Mucosa of descending colon (tissue), 3 donors: ENCODE data around the gene CHN1. TPM values are rescaled to one million over a fixed set of nuclear protein-coding genes. Genes with fewer than 3 reads are reported as not detected.
A peak's percentile ranks its signal among the peaks of the same experiment; 100 is the strongest.

ENCODE experiments used
- ATAC-seq: fragments of 200-7000 bp; cut with Tn5 transposase; one replicate; pipeline ENCODE4 v1.9.1; 2020; ENCODE audit warnings: mild to moderate bottlenecking, moderate library complexity
- DNase-seq, 3 donors: peaks; one replicate each; pipeline ENCODE4 v3.0.0-alpha.2; 2020
- H3K36me3 ChIP-seq: fragments of 200-600 bp; one replicate; pipeline ENCODE4 v1.8.0; 2021; ENCODE audit warnings: low read depth, mild to moderate bottlenecking
- H3K4me1 ChIP-seq: fragments of 200-600 bp; one replicate; pipeline ENCODE4 v1.8.0; 2021; ENCODE audit warnings: low read depth, mild to moderate bottlenecking
- H3K4me3 ChIP-seq: fragments of 200-600 bp; one replicate; pipeline ENCODE4 v1.8.0; 2021; ENCODE audit warnings: mild to moderate bottlenecking
- H3K9me3 ChIP-seq: fragments of 200-600 bp; one replicate; pipeline ENCODE4 v1.8.0; 2021; ENCODE audit warnings: mild to moderate bottlenecking
- CTCF ChIP-seq: fragments of 200-600 bp; IDR thresholded peaks from one replicate; pipeline ENCODE4 v1.8.0; 2022; ENCODE audit warnings: antibody characterized with exemption, mild to moderate bottlenecking
- intact Hi-C, 2 donors: fragments of 100-400 bp; cut with DNase I in 1 of 2; cut with micrococcal nuclease in 1 of 2; formaldehyde crosslinking; loops; one replicate each; pipeline versions ENCODE4 v1.11.0 to v1.11.1; 2022; cut with DNase I, micrococcal nuclease
- total RNA-seq, 3 donors: library from RNA; stranded (reverse); fragmentation: NEBNext Ultra II Directional in 2 of 3; extraction: Animal tissue kit (Norgen Biotek cat#: 25700) in 2 of 3; gene quantifications; one replicate each; pipeline versions ENCODE4 v1.2.1 to v1.2.4, GENCODE V29; 2021 to 2023
- donor health status: DM: no; HTN: no; CAD: no; lungs with moderate emphysema.
- donor health status: DM: no; HTN: no; CAD: no.
- donor health status: DM: no; HTN: yes; CAD: no.

CHN1 gene
- total RNA-seq, 3 donors from 2014 or later = 2.1 to 15.2 (median 3.9) TPM

GRCh38 chr2:174749793-174750192, 255.4 kb downstream of the CHN1 start:
- DNase-seq (no peak), ATAC-seq (no peak)
- Histone ChIP-seq H3K4me1 (no peaks in the 10 kb centered on the region), H3K9me3 (no peaks in the 10 kb centered on the region), H3K4me3 (no peak overlapping the region), H3K36me3 (no peaks in the 10 kb centered on the region)
- intact Hi-C loops = no loop called here
- TF ChIP-seq CTCF = no peak

GRCh38 chr2:174748948-174749347, 256.2 kb downstream of the CHN1 start:
- Histone ChIP-seq H3K9me3 (no peaks in the 10 kb centered on the region), H3K36me3 (no peaks in the 10 kb centered on the region), H3K4me3 (no peak overlapping the region), H3K4me1 (no peaks in the 10 kb centered on the region)
- intact Hi-C loops = no loop called here
- ATAC-seq (peak; percentile 85), DNase-seq (peak in 2 of 3 donors; percentile 60 to 65)
- TF ChIP-seq CTCF = peak; percentile 46

Other genes starting within 250 kb of the CHN1 start
- gene CHRNA1, start 240.9 kb downstream of the CHN1 start, total RNA-seq = 1 to 10 TPM in 2 of 3 donors, under 1 TPM in 1; 0.76 to 2.6 (median 1.4) TPM
- 10 to 100 TPM; 43.3 to 50.3 (median 44.7) TPM for gene ATF2, start 162.8 kb upstream of the CHN1 start, total RNA-seq
- gene ATP5MC3, start 176.3 kb upstream of the CHN1 start, total RNA-seq = 100 to 1,000 TPM; 324 to 627 (median 480) TPM